Measurements from ENCODE around the gene RENBP. TPM values are rescaled to one million over a fixed set of nuclear protein-coding genes. Genes with fewer than 3 reads are reported as not detected.

Gene RENBP
- total RNA-seq, 1 experiment from 2014 or later, result 0.18 TPM

DNA sequence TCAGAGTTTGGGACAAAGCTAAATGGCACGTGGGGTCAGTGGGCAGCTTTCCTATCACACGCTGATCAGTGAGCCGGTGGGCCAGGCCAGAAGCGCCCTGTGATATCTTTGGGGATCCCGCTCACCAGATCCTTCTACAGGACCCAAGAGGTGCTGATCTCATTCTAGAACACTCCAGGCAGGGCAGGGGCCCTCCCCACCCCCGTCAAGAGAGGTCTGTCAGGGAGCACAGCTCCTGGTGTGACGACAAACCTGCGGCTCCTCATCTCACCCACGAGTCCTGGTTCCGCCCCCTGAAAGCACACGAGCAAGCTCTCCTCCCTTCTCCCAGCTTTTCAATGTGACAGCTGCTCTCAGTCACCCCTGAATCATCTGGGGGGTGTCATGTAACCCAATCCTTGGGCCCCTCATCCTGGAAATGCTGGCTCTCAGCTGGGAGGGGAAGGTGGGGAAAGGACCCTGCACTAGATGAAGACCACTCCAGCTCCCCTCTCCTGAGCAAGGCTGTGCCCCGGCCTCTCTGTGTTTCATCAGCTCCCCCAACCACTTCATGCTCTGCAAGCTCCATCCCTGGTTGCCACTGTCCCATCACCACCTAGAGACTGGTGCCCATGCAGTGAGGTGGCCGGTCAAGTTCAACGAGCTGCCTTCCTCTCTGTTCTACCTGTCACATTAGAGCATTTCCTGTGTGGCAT is 22.5 kb upstream of the RENBP start:
- Histone ChIP-seq H3K9me3 (replicated peaks) (no peaks in the 10 kb centered on the region), H3K36me3 (peaks cover 16% of the 10 kb centered on the region), H3K27me3 (no peaks in the 10 kb centered on the region), H3K4me3 (no peak overlapping the region), H3K27ac (no peak overlapping the region), H3K4me1 (peaks cover 5% of the 10 kb centered on the region)
- DNase-seq, result no peak

GRCh38 chrX:153966283-153966688 is 21.8 kb upstream of the RENBP start:
- no peak overlapping the region for H3K4me3 ChIP-seq
- DNase-seq, result no peak
- no peaks in the 10 kb centered on the region for H3K27me3 ChIP-seq
- no peak overlapping the region for H3K27ac ChIP-seq
- peaks cover 23% of the 10 kb centered on the region for H3K36me3 ChIP-seq
- peaks cover 5% of the 10 kb centered on the region for H3K4me1 ChIP-seq
- no peaks in the 10 kb centered on the region for H3K9me3 ChIP-seq (replicated peaks)

DNA sequence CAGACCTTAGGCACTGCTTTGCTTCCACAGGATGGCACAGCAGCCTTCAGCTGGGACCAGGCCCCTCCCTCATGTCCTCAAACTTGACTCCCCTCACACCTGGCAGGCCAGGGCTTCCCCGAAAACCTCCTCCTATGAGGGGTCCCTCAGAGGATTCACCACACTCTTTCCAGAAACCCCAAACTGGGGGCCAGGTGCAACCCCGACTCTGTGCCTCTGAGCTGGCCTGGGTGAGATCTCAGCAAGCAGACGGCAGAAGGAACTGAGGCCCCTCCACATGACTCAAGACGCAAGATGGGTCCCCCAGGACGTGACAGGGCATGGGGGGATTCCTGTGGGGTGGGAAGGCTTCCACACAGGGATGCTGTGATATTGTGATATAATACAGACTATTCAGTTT is 21.0 kb upstream of the RENBP start:
- no peak overlapping the region for H3K4me3 ChIP-seq
- DNase-seq, result no peak
- no peaks in the 10 kb centered on the region for H3K27me3 ChIP-seq
- peaks cover 5% of the 10 kb centered on the region for H3K4me1 ChIP-seq
- H3K36me3 ChIP-seq, result peaks cover 25% of the 10 kb centered on the region
- H3K27ac ChIP-seq, result no peak overlapping the region
- H3K9me3 ChIP-seq (replicated peaks), result no peaks in the 10 kb centered on the region

GRCh38 chrX:153964105-153964504 is 19.7 kb upstream of the RENBP start:
- Histone ChIP-seq H3K4me3 (no peak overlapping the region), H3K4me1 (peaks cover 5% of the 10 kb centered on the region), H3K9me3 (replicated peaks) (no peaks in the 10 kb centered on the region), H3K27ac (no peak overlapping the region), H3K36me3 (peaks cover 34% of the 10 kb centered on the region), H3K27me3 (no peaks in the 10 kb centered on the region)
- no peak for DNase-seq

DNA sequence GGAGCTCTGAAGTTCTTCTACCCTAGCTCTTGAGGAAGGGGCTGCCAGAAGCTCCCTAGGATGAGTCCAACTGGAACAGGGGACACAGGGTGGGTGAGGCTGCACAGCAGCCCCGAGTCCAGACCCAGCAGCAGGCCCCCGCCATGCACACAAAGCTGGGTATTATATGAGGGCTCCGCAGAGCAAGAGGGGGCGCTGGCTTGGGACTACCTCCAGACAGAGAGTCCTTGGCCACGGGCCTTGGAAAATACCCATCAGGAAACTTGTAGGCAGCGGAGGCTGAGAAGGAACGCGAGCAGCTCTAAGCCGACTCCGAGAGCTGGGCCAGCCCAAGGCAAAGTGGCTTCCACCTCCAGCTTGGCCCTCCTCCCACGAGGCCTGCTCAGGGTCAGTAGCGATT is 19.1 kb upstream of the RENBP start:
- H3K9me3 ChIP-seq (replicated peaks), result no peaks in the 10 kb centered on the region
- no peaks in the 10 kb centered on the region for H3K27me3 ChIP-seq
- no peak for DNase-seq
- peaks cover 33% of the 10 kb centered on the region for H3K36me3 ChIP-seq
- no peak overlapping the region for H3K27ac ChIP-seq
- no peak overlapping the region for H3K4me3 ChIP-seq
- H3K4me1 ChIP-seq, result peaks cover 5% of the 10 kb centered on the region

GRCh38 chrX:153961292-153961691 is 16.8 kb upstream of the RENBP start:
- Histone ChIP-seq H3K4me1 (no peaks in the 10 kb centered on the region), H3K27ac (no peak overlapping the region), H3K4me3 (no peak overlapping the region), H3K27me3 (no peaks in the 10 kb centered on the region), H3K36me3 (peaks cover 37% of the 10 kb centered on the region), H3K9me3 (replicated peaks) (no peaks in the 10 kb centered on the region)
- DNase-seq, result no peak

DNA sequence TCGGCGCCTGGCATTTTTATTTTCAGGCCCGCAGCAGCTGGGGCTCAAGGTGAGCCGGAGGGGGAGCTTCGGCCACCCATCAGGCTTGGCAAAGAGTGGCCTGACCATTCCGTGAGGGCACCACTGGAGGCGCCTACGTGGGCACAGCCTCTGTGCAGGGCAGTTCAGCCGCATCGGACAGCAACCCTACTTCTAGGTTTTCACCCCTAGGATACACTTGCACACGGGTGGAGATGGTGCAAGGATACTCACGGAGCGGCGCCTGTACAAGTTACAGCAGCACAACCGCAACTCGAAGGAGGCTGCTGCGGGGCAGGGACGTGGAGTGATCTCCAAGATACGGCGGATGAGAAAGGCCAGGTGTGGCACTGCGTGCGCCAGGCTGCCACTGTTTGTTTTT is 16.3 kb upstream of the RENBP start:
- H3K27ac ChIP-seq, result no peak overlapping the region
- no peak for DNase-seq
- peaks cover 38% of the 10 kb centered on the region for H3K36me3 ChIP-seq
- H3K27me3 ChIP-seq, result no peaks in the 10 kb centered on the region
- H3K9me3 ChIP-seq (replicated peaks), result no peaks in the 10 kb centered on the region
- H3K4me3 ChIP-seq, result no peak overlapping the region
- H3K4me1 ChIP-seq, result no peaks in the 10 kb centered on the region

GRCh38 chrX:153960077-153960476 is 15.6 kb upstream of the RENBP start:
- no peak overlapping the region for H3K27ac ChIP-seq
- no peaks in the 10 kb centered on the region for H3K4me1 ChIP-seq
- DNase-seq, result no peak
- H3K27me3 ChIP-seq, result no peaks in the 10 kb centered on the region
- H3K36me3 ChIP-seq, result peaks cover 38% of the 10 kb centered on the region
- H3K9me3 ChIP-seq (replicated peaks), result no peaks in the 10 kb centered on the region
- no peak overlapping the region for H3K4me3 ChIP-seq

- H3K36me3 ChIP-seq, result peaks cover 38% of the 10 kb centered on the region
- no peaks in the 10 kb centered on the region for H3K9me3 ChIP-seq (replicated peaks)
Measured at GRCh38 chrX:153959649-153960048, 15.2 kb upstream of the RENBP start.

DNA sequence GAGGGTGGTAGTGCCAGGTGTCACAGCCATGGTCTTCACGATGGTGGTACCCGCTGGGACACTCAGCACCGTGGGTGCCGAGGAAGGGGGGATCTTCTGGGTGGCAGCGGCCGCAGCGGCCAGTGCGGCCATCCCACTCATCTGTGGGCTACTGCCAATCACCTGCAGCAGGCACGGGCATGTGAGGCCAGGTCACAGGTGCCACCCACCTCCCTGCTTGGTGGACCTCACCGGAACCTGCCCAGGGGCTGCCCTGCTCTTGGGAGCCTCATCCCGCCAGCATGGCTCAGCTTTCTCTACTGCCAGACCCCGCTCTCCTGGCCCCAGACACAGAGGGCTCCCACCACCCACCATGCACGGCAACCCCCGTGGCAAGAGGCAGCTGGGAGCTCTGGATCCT is 14.2 kb upstream of the RENBP start:
- H3K4me1 ChIP-seq, result no peaks in the 10 kb centered on the region
- H3K27ac ChIP-seq, result no peak overlapping the region
- H3K27me3 ChIP-seq, result no peaks in the 10 kb centered on the region
- H3K9me3 ChIP-seq (replicated peaks), result no peaks in the 10 kb centered on the region
- H3K4me3 ChIP-seq, result no peak overlapping the region
- H3K36me3 ChIP-seq, result peaks cover 43% of the 10 kb centered on the region
- no peak for DNase-seq

More at GRCh38 chrX:153959649-153960048, 15.2 kb upstream of the RENBP start:
- no peaks in the 10 kb centered on the region for H3K27me3 ChIP-seq
- H3K4me1 ChIP-seq, result no peaks in the 10 kb centered on the region
- H3K4me3 ChIP-seq, result no peak overlapping the region
- H3K27ac ChIP-seq, result no peak overlapping the region
- DNase-seq, result no peak

- Histone ChIP-seq H3K9me3 (replicated peaks) (no peaks in the 10 kb centered on the region), H3K4me1 (no peaks in the 10 kb centered on the region), H3K27ac (no peak overlapping the region), H3K36me3 (peaks cover 48% of the 10 kb centered on the region), H3K27me3 (no peaks in the 10 kb centered on the region), H3K4me3 (no peak overlapping the region)
- DNase-seq, result no peak
Measured at GRCh38 chrX:153957224-153957623, 12.8 kb upstream of the RENBP start.

DNA sequence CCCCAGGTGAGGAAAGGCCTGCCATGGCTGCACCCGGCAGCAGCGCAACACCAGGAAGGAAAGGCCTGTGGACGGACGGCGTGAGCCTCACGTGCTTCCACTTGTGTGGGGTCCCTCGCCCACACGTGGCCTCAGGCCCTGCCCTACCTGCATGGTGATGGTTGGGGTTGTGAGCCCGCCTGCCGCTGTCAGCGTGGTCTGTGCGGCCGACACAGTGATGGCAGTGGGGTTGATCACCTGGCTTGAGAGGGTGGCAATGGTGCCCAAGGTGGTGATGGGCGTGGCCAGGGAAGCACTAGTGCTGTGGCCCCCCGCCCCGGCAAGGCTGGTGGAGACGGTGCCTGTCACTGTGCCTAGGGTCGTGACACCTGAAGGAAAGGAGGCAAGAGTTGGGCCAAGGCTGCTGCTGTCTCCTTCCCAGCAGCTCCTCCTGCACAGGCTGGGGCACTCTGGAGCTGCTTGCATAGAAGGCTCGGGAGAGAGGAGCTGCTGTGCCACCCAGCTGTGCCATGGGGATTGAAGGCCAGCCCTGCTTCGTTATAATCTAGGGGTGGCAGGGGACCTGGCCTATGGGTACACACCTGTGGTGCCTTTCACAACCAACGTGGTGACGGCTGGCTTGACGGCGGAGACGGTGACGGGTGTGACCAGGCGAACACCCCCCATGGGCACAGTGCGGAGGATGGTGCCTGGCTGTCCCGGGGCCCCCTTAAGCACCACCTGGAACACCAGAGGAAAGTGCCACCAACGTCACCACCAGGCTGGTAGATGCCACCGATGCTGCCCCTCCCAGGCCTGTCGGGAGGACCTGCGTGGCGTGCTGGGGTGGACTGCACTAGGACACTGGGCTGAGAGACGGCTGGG is 11.8 kb upstream of the RENBP start:
- no peak overlapping the region for H3K4me3 ChIP-seq
- no peak for DNase-seq
- no peaks in the 10 kb centered on the region for H3K4me1 ChIP-seq
- no peaks in the 10 kb centered on the region for H3K27me3 ChIP-seq
- no peaks in the 10 kb centered on the region for H3K9me3 ChIP-seq (replicated peaks)
- no peak overlapping the region for H3K27ac ChIP-seq
- peaks cover 44% of the 10 kb centered on the region for H3K36me3 ChIP-seq

GRCh38 chrX:153955228-153955732 is 10.8 kb upstream of the RENBP start:
- DNase-seq, result no peak
- H3K27ac ChIP-seq, result no peak overlapping the region
- no peak overlapping the region for H3K4me3 ChIP-seq
- H3K9me3 ChIP-seq (replicated peaks), result no peaks in the 10 kb centered on the region
- no peaks in the 10 kb centered on the region for H3K27me3 ChIP-seq
- peaks cover 45% of the 10 kb centered on the region for H3K36me3 ChIP-seq
- no peaks in the 10 kb centered on the region for H3K4me1 ChIP-seq

- no peaks in the 10 kb centered on the region for H3K4me1 ChIP-seq
- no peaks in the 10 kb centered on the region for H3K9me3 ChIP-seq (replicated peaks)
- H3K36me3 ChIP-seq, result peaks cover 42% of the 10 kb centered on the region
- no peak for DNase-seq
- no peak overlapping the region for H3K4me3 ChIP-seq
- no peaks in the 10 kb centered on the region for H3K27me3 ChIP-seq
- H3K27ac ChIP-seq, result no peak overlapping the region
Measured at GRCh38 chrX:153954558-153955227, 10.2 kb upstream of the RENBP start.
